ENCODE data around the gene ARHGEF2. TPM values are rescaled to one million over a fixed set of nuclear protein-coding genes. Genes with fewer than 3 reads are reported as not detected.

Gene ARHGEF2
- total and polyA plus RNA-seq, 9 of the 15 experiments (the other 6 are each of a cell fraction or from before 2014, with no cell fraction given): 7.1 to 162 (median 62.2) TPM

GRCh38 chr1:155940993-155941844 is 37.1 kb downstream of the ARHGEF2 start, which contains the start of gene RXFP4:
TSS of gene RXFP4 (plus strand) at chr1:155941638. CDS start at chr1:155941710, 72 bp downstream.
- CTCF ChIA-PET (ENCODE audit: low intra/inter-chr PET ratio): interaction anchor here (0.6 kb wide), 1 partner anchor 56 kb away, joined by 4 read pairs; no protein-coding TSS in a partner anchor
- DNase-seq (ENCODE audit: extremely low read depth in 1 of 4, low spot score in 3 of 4) (no peak), ATAC-seq (peak; percentile 37), FAIRE-seq (no peak)
- Histone ChIP-seq H2AFZ (ENCODE audit: low read depth, low read length) (peak within 1 kb of the TSS; percentile 75), H3K9me1 (ENCODE audit: control insufficient read depth, insufficient read depth, low read length) (no peaks in the 10 kb centered on the region), H3K27me3 (ENCODE audit: control insufficient read depth in 2 of 2, insufficient read depth in 2 of 2, low read length in 2 of 2) (no peaks in the 10 kb centered on the region), H3K36me3 (ENCODE audit: control insufficient read depth, insufficient read depth, low read length) (peaks cover 3% of the 10 kb centered on the region; the same call in 1 of the 3 replicates), H3K9me3 (replicated peaks; ENCODE audit: control insufficient read depth, insufficient read depth, low read depth, low read length) (no peaks in the 10 kb centered on the region), H3K4me1 (replicated peaks in 1 of 2; ENCODE audit: control insufficient read depth in 2 of 2, insufficient read depth in 2 of 2, low read length in 2 of 2) (peaks cover 19 to 29% of the 10 kb centered on the region in 2 experiments), H3K9ac (ENCODE audit: insufficient read depth in 1 of 2, low read depth in 2 of 2, low read length in 2 of 2) (peak within 1 kb of the TSS; percentile 10 to 75; a peak in 3 of 4 replicates), H3K79me2 (ENCODE audit: control insufficient read depth, insufficient read depth, low read length) (no peaks in the 10 kb centered on the region), H3K4me2 (ENCODE audit: insufficient read depth, low read length) (no peak within 1 kb of the TSS), H3K4me3 (no peak within 1 kb of the TSS), H4K20me1 (replicated peaks; ENCODE audit: control insufficient read depth, insufficient read depth, low read length) (no peaks in the 10 kb centered on the region), H3K27ac (ENCODE audit: extremely low read depth, low read depth, low read length) (peak within 1 kb of the TSS; percentile 70)
- BruUV-seq (replicated peaks): no TSS peak
- in situ Hi-C loops (cut with MboI): no loop called here
- intact Hi-C loops (cut with micrococcal nuclease): no loop called here
- POLR2A ChIA-PET: interaction anchor here (0.6 to 1.4 kb wide), 7 partner anchors 10 to 75 kb away, joined by 3 to 10 read pairs (median 3); no protein-coding TSS in a partner anchor
- 75% methylated on average over 11 of the region's 11 CpGs for WGBS (ENCODE audit: insufficient coverage, low coverage, missing lambda C conversion rate)
- TF ChIP-seq CBFB (CRISPR knock-in tag; IDR thresholded peaks at IDR 0.05) (0 out of 2 replicates have a peak, but pooled peaks have one; percentile 40), CEBPG (CRISPR knock-in tag; IDR thresholded peaks at IDR 0.05) (peak; percentile 84), CEBPG (tag; conservative IDR thresholded peaks at IDR 0.05 in 1 of 2, IDR thresholded peaks at IDR 0.05 in 1 of 2) (peak; percentile 70 to 84; a peak in 3 of 4 replicates), L3MBTL2 (IDR thresholded peaks at IDR 0.05) (0 out of 2 replicates have a peak, but pooled peaks have one; percentile 5), EGR1 (conservative IDR thresholded peaks at IDR 0.05) (peak; percentile 49; the same call in 1 of the 2 replicates), SUPT5H (IDR thresholded peaks at IDR 0.05) (peak; percentile 41; the same call in 1 of the 2 replicates), SMARCE1 (IDR thresholded peaks at IDR 0.05) (no peak), ATF3 (IDR thresholded peaks at IDR 0.05) (peak; percentile 76), ATF3 (CRISPR knock-in tag; conservative IDR thresholded peaks at IDR 0.05) (no peak), VEZF1 (CRISPR knock-in tag; IDR thresholded peaks at IDR 0.05) (peak; percentile 10; the same call in 1 of the 2 replicates), ZFX (CRISPR knock-in tag; IDR thresholded peaks at IDR 0.05) (peak; percentile 29; the same call in 1 of the 2 replicates), GABPA (tag; conservative IDR thresholded peaks at IDR 0.05; ENCODE audit: low read depth) (peak; percentile 29; the same call in 1 of the 2 replicates), E2F5 (CRISPR knock-in tag; IDR thresholded peaks at IDR 0.05) (no peak), GABPB1 (CRISPR knock-in tag; IDR thresholded peaks at IDR 0.05) (0 out of 2 replicates have a peak, but pooled peaks have one; percentile 7), ELF4 (CRISPR knock-in tag; IDR thresholded peaks at IDR 0.05) (no peak), NR2C2 (CRISPR knock-in tag; IDR thresholded peaks at IDR 0.05) (no peak), NR2C2 (tag; IDR thresholded peaks at IDR 0.05) (0 out of 2 replicates have a peak, but pooled peaks have one; percentile 29), HMGN3 (IDR thresholded peaks at IDR 0.05; ENCODE audit: borderline replicate concordance, extremely low read depth, insufficient read length, low read depth, low read length) (no peak), SP1 (CRISPR knock-in tag; IDR thresholded peaks at IDR 0.05) (0 out of 2 replicates have a peak, but pooled peaks have one; percentile 30)

All from K562 (cell line).